HG02981 (cell line): ENCODE data around the gene ZBTB16.
A peak's percentile ranks its signal among the peaks of the same experiment; 100 is the strongest.

Source experiments
- ATAC-seq: cut with Tn5 transposase; IDR thresholded peaks from one replicate; pipeline ENCODE4 v1.9.1; 2021; ENCODE audit warnings: mild to moderate bottlenecking, moderate library complexity; ENCODE audit not compliant: unreplicated experiment

ZBTB16 gene

DNA sequence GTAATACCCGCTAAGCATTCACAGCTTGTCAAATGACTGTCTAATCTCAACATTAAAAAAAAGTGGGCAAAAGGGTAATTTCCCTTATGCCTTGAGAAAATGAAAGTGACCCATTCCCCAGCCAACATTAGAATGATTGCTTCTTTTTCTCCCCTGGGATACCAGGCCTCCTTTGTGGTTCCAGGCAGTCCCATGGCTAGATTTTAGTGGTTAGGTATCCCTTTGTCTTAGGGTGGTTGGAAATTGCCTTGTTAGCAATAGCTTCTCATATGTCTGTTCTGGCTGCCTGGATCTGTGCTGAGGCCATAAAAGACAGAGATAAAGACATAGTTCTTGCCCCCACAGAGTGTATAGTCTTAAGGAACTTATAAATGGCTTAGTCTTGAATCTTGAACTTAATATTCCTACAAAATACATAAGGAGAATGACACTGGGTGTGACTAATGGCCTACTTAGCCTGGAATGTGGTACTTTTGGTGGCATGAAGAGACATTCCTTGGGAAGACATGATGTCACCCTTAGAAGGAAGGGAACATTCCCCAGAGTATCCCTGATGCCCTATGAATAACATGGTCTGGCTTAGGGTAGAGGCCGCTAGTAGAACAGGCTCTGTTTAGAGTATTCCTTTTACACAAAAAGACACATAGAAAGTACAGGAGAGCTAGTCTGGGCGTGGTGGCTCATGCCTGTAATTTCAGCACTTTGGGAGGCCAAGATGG is 90.3 kb downstream of the ZBTB16 start:
- no peak for ATAC-seq

DNA sequence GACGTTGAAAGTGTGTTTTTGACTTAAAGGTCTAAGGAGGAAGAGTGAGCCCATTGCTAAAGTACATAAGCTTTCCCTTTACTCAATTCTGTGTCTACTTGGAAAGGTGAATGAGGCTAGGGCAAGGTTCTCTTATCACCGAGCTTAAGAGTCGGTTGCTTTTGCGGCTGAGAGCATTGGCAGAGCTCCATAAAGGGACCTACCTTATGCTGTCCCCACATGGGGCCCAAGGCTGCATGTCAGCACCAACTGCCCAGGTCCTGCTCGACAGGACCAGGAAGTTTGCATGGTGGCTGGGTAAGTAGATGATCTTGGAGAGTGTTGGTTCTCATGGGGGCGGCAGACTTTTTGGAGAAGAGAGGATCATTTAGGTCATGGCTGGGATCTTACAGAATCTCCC is 91.2 kb downstream of the ZBTB16 start:
- ATAC-seq = no peak

DNA sequence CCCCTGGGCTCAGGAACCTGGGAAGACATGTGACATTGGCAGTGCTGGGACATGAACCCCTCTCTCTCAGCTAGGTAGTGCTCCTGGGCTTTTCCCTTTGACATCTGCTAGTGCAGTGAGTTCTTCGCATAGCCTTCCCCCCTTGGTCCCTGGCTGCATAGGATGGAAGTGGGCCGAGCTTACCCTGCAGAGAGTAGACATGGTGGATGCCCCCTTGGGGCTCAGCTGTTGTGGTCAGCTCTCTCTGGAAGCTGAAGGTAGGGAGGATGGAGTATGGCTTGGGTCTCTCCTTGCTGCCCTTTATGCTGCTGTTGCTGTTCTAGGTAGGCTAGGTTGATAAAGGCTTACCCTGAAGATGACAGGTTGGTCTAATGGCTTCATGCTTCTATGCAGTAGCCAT is 92.1 kb downstream of the ZBTB16 start:
- ATAC-seq = no peak

DNA sequence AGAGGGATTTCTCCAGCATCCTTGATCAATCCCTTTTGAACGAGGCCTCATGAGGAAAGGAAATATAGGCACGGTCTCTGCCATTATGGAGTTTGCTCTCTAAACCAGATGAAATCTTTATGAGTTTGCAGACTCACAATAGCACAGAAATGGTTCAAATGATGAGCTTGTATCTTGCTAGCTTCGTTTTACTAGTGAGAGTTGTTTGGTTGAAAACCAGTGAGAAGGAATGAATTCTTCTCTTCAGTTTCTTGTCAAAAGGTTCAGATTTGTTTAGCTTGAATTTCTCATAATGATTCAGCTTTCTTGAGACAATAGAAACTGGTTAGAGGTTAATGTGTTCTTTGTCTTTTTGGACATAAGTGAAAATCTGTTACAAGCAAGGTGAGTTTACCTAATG is 92.7 kb downstream of the ZBTB16 start:
- no peak for ATAC-seq

DNA sequence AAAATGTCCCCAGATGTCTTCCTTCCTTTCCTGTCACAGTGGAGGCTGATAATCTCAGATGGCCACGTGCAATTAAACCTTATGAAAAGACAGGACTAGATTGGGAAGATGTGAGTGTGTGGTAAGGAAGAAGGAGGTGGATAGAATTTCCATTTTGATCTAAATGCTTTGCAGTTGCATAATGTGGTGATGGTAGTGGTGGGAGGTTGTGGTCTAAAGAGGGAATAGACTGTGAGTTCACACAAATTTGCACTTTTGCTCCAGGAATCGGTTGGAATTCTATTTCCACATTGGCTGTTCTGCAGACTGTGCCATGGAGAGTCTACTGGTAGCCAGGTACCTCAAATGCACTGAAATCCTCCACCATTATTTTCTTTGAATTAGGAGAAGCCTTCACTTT is 93.3 kb downstream of the ZBTB16 start:
- no peak for ATAC-seq

DNA sequence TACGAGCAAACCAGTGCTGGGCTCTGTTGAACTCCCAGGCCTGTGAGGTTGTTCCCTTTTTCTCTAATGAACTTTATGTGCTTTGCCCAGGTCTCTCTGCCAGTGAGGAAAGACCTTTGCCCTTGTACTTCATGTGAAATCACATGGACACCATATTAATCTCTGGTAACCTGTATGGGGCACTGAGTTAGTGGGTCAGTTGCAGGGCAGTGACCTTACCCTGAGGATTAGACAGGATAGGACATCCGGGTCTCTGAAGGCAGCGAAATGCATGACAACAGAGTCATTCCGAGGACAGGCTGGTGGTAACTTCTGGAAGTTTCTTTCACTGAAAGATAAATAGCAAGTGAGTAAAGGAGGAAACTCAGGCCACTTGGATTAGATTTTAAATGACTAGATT is 93.7 kb downstream of the ZBTB16 start:
- no peak for ATAC-seq

DNA sequence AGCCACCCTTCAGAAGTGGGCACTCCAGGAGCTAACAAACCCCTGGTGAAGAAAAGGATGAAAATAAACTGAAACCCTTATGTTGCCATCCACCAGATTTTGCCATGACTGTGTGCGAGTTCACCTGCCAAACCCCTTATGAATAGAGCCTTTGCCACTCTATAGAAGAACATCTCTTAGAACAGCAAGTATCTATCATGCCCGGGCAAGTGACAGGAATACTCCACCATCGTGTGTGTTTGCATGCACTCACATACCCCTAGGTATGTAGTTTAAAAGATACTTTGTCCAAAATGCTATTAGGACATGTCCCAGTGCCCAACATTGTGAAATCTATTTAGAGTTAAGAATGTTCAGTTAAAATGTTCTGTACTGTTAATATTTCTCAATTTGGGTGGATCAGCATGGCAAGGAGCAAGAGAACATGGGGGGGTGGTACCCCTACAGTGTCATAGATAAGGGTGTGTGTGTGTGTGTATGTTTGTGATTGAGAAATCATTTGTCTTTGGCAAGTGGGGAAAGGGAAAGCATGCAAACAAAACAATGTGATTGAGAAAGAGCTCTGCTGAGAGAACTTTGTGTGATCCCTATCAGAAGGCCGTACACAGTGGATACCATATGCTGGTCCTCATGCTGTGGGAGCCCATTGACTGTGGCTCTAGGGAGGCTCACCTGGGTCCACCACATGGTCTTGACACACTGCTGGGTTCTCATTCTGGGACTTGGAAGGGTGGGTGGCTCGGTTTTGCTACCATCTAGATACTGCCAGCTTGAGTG is 94.9 kb downstream of the ZBTB16 start:
- ATAC-seq = no peak

DNA sequence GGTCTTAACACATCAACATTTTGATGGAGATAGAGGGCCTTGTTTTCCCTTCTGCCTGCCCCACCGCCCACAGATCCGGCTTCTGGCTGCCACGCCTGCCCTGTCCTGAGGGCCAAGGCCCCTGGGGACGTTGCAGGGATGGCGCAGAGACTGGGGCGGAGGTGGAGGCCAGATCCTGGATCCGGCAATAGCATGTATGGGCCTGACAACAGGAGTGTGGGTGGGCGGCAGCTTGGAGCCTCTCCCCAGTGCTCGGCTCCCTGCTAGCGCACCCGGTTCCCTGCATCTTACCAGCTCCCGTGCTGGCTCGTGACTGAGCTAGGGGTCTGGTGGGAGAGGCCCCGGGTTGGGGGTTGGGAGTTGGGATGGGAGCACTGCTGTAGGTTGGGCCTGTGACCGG is 95.6 kb downstream of the ZBTB16 start:
- no peak for ATAC-seq

DNA sequence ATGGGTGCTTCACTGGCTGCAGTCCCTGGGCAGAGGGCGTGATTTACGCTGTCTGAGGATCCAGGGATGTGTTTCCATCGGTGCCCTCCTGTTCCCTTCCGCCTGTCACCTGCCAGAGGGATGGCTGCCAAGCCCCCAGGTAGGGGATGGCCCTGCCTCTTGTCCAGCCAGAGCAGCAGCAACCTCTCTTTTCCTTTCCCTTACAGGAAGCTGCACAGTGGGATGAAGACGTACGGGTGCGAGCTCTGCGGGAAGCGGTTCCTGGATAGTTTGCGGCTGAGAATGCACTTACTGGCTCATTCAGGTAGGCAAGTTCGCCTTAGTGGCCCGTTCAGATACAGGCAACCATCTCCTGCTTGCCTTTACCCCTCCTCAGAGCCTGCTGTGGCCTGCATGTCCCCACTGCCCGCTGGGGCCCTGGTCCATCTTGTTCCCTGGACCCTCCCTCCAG is 96.6 kb downstream of the ZBTB16 start:
- no peak for ATAC-seq

DNA sequence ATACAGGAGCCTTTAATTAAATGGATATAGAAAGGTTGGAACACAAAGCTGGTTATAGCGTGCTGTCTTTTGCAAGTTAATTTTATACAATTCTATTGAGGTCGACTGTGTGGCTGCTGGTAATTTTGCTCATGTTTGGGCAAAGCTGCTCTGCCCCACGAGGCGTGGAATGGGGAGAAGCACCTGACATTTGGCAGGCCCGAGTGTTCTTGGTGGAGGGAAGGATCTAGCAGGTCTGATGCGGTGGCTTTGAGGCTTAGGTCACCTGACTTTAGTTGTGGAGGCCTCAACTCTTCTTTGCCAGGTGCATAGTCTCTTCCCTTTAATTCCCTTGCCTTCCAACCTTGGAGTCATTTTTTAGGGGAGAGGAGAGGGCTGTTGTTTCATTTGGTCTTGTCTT is 97.3 kb downstream of the ZBTB16 start:
- ATAC-seq = no peak

DNA sequence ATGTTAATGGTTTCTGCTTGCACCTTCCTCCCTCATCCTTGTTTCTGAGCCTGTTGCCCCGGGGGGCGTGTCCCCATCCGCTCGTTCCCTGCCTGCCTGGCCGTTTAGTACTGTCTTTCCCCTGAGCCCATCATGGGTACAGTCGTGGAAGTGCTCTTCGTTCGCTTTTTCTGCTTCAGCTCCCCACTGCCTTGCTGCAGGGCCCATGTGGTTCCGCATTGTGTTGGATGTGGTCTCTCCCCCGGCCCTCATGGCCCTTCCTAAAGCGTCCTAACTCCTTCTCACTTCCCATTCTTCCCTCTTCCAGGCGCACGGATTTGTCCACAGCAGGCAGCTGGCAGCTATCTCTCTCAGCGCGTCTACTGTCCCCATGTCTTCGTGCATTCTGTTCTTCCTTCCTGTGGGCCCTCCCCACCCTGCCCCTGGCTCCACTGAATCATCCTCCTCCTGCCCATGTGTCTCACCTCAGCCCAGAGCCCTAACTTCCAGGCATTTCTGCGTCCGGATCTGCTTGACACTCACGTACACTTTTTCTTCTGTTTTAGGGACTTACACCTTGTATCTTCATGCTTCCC is 98.1 kb downstream of the ZBTB16 start:
- ATAC-seq = no peak

DNA sequence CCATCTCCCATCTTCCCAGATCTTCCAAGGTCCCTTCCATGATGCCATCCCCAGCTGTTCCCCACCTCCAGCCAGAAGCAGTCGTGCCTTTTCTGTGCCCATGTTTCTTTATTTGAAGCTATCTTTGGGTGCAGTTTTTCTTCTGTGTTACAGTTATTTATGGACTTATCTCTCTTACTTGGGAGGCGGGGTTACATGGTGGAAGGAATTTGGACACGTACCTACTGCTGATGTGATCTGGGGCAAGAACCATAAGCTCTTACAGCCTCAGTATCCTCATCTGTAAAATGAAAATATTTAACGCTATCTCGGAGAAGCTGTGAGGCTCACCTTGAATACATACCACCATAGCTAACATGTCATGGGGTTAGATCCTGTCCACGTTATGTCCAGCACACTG is 98.9 kb downstream of the ZBTB16 start:
- ATAC-seq = no peak

DNA sequence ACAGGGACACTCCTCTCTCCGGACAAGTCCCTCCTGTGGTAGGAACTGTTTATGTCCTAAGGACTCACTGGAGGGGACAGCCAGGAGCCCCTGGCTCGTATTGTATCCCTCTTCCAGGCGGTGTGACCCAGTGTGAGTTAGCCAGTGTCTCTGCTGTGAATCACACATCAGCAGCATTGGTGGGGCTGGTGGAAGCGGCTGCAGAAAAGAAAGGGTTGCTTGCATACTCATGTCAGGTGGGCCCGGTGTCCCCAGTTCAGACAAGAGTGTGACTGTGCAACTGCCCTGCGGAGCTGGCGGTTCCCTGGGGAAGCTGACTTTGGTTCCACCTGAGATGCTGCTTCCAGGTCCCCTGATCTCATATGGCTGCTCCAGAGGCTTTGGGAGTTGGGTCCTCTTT is 99.4 kb downstream of the ZBTB16 start:
- no peak for ATAC-seq

DNA sequence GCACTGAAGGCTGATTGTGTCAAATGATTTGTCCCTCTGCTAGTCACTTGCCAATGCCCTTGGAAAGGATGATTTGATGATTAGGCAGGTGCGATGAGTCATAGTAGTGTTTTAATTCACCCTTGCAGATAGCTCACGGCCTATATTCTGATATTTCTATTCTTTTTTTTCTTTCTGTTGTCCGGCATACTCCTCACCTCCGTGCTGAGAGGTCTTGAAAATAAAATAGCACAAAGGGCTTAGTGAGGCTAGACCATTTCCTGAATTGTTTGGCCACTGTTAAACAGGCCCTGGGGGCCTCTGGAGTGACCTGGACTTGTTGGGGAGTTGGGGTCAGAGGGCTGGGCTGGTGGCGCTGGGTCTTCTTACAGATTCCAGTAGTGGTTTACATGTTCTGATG is 99.8 kb downstream of the ZBTB16 start:
- ATAC-seq = no peak

DNA sequence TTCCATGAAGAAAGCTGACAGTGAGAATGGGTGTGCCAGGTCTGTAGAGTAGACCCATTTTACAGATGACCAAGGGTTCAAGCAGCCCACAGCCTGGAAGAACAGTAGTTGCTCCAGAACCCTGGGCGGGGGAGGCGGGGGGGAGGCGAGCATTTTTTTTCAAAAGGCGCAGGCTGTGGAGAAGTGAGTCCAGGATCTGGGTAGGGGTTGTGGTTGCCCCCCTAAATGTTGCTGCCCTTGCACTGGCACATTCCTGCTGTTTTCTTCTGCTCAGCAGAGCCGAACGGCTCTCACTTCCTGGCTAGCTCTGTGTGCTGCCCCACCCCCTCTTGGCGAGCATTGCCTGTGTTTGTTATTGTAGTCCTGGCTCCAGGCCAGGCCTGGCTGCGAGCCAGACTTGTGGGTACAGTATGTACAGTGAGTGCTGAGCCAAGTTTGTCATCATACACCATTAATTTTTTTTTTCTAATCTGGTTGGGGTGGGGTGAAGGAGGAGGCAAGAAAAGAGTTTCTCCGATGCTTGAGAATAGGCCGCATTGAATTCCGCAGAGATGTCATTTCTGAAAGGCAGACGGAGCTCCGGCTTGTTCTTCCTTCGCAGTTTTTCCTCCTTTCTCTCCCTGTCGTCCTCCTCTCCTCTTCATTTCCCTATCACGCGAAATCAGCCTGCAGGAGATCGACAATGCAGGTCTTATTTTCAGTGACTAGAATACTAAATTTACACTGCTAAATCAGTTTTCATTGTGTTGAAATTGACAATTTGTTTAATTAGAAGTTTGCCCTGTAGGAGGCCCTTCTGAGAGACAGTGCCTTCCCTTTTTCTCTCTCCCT is 100.5 kb downstream of the ZBTB16 start:
- ATAC-seq = peak; percentile 79

DNA sequence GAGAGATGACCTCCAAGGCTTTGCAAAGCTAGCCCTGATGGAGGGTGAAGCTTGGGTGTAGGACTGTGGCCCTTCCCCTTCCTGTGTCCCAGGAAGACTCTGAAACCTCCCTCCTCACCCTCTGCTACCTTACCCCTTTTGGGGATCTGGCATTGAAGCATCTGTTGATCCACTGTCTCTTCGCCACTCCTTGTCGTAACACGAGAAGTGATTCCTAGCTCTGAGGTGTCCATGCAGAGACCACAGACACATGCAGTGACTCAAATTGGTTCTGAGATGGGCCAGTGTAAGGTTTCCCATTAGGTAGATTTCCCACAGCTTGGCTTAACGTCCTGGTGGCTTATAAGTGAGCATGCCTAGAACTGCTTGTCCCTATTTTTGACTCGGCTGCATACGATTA is 101.4 kb downstream of the ZBTB16 start:
- ATAC-seq = no peak

DNA sequence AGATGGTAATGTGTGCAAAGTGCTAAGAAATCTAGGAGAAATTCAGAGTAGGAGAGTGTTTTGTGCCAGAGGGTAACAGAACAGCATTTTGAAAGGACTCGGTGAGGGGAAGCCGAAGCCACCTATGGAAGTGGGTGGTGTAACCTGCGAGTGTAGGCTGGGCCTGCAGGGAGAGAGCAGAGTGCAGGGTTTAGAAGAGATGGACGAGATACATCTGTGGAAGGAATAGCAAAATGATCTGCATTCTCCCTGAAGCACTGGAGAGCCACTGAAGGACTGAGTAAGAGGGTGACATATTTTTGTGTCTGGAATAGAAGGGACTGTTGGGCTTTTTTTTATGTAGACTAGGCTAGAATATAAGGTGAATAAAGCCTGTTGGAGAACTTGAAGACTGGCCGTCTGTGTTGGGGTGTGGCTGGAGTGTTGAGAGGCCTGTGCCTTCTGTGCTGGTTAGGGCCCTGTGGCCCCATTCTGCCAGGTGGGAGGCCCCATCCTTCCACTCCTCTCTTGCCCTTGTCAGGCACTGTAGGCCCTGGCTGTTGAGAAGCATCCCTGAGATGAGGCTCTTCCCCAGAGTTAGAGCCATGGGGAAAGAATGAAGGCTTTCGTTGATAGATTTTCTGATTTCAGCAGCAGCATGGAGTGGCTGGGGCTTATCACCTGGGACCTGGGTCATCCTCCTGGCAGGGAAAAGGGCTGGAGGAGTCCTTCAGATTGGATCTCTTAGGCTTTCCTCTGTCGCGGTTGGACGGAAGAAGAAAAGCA is 102.2 kb downstream of the ZBTB16 start:
- ATAC-seq = no peak

DNA sequence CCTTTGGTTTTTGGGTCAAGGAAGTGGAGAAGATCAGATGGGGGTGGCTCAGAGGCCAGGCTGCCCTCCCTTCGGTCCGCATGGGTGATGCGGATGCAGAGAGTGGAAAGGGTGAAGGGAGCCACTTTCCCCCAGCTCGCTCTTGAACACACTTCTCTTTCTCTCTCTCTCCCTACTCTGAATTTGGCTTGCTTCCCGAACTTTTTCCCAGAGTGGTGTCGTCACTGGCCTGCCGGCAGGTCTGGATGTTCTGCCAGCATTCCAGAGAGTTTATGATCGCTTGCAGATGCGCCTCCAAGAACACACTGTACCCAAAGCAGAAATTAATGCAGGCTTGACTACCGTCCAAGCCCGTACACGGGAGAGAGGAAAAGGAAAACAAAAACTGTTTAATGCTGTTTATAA is 103.2 kb downstream of the ZBTB16 start:
- no peak for ATAC-seq

DNA sequence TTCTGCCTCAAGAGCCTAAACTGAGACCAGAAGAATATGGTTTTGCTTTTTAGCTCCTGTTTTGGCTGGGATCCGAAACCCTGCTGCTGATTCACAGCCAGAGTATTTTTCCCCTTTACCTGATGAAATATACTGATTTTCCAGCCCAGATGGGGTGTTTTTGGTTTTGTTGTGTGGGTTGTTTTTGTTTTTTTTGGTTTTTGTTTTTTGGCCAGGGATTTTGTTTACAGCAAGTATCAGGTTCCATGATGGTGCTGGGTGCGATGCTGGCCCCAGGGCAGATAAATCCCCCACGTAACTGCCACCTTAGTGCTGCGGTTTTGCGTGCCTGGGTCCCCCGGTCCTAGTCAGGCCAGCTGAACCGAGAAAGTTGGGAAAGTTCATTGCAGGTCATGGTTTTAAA is 103.7 kb downstream of the ZBTB16 start:
- no peak for ATAC-seq

DNA sequence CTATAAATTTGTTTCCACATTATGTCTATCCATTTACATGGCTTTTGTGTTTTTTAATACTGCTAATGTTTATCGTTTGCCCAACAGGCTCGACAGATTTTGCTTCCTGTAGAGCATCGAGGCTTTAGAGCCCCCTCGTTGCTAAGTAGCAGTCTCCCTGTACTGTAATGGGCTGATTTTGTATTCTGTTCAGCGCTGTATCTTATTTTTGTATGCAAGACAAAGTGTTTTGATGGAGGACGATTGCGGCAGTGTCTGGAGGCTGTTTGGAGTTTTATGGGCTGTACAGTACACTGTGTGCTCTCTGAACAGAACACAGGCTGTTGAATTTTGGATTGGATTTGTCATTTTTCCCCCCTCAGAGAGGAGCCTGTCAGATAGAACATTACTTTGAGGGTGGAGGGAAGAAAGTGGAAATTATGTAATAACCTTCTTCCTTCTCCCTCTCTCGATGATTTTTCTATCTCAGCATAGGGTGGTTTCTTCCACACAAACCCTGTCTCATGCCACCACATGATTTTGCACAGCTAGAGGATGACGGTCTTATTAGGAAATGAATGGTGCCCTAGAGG is 104.4 kb downstream of the ZBTB16 start:
- no peak for ATAC-seq
